DND-41 (cell line): ENCODE data around the gene SCNN1A.

ENCODE experiments used
- ATAC-seq: fragments of 200-7000 bp; cut with Tn5 transposase; 3 replicates; pipeline ENCODE4 v1.9.1; 2021; ENCODE audit warnings: low read depth; ENCODE audit not compliant: insufficient read depth
- DNase-seq: peaks from one replicate; pipeline ENCODE4 v3.0.0-alpha.2; 2020
- H2AFZ ChIP-seq: 2 replicates; pipeline ENCODE4 v1.6.0; 2012; ENCODE audit warnings: low read depth, low read length
- H3K27ac ChIP-seq: 2 replicates; pipeline ENCODE4 v1.5.1; 2012; ENCODE audit warnings: low read length, inconsistent platforms
- H3K27me3 ChIP-seq: fragments of 200-600 bp; sonication (generic); 2 replicates; pipeline ENCODE4 v1.6.0; 2012; ENCODE audit warnings: low read length, mild to moderate bottlenecking, inconsistent platforms; ENCODE audit not compliant: insufficient read depth, poor library complexity
- H3K36me3 ChIP-seq: 2 replicates; pipeline ENCODE4 v1.5.1; 2012; ENCODE audit warnings: low read length, inconsistent platforms; ENCODE audit not compliant: insufficient read depth
- H3K4me1 ChIP-seq: 2 replicates; pipeline ENCODE4 v1.5.1; 2012; ENCODE audit warnings: mild to moderate bottlenecking, low read length; ENCODE audit not compliant: insufficient read depth
- H3K4me2 ChIP-seq: 2 replicates; pipeline ENCODE4 v1.6.0; 2012; ENCODE audit warnings: mild to moderate bottlenecking, moderate library complexity, low read length, inconsistent platforms; ENCODE audit not compliant: insufficient read depth
- H3K4me3 ChIP-seq, 2 experiments: fragments of 200-600 bp in 1 of 2; shearing (Covaris generic) in 1 of 2; 2 replicates each; pipeline ENCODE4 v1.5.1; 2012 to 2016; ENCODE audit warnings: inconsistent platforms in 2 of 2, low read length in 2 of 2, mild to moderate bottlenecking in 2 of 2, low read depth in 1 of 2, moderate library complexity in 1 of 2
- H3K79me2 ChIP-seq: 2 replicates; pipeline ENCODE4 v1.6.0; 2012; ENCODE audit warnings: low read length, inconsistent platforms; ENCODE audit not compliant: insufficient read depth
- H3K9ac ChIP-seq: 2 replicates; pipeline ENCODE4 v1.6.0; 2012; ENCODE audit warnings: low read depth, mild to moderate bottlenecking, inconsistent platforms, low read length, moderate library complexity
- H3K9me3 ChIP-seq: 2 replicates; pipeline ENCODE4 v1.5.1; 2012; ENCODE audit warnings: low read length, moderate library complexity, mild to moderate bottlenecking, inconsistent platforms; ENCODE audit not compliant: insufficient read depth, severe bottlenecking
- H4K20me1 ChIP-seq: 2 replicates; pipeline ENCODE4 v1.6.0; 2012; ENCODE audit warnings: low read length; ENCODE audit not compliant: insufficient read depth
- EZH2 ChIP-seq: IDR thresholded peaks from 3 replicates; pipeline ENCODE4 v1.6.1; 2012; ENCODE audit warnings: borderline replicate concordance, low read depth, mild to moderate bottlenecking, moderate library complexity, low read length, inconsistent platforms; ENCODE audit not compliant: severe bottlenecking
- TF ChIP-seq, protein P1 (sequence below): IDR thresholded peaks from 2 replicates; pipeline ENCODE4 v1.5.1; 2012; ENCODE audit warnings: borderline replicate concordance, low read length, moderate library complexity, mild to moderate bottlenecking; ENCODE audit not compliant: poor library complexity, severe bottlenecking; ENCODE audit errors: extremely low read depth

SCNN1A gene

DNA sequence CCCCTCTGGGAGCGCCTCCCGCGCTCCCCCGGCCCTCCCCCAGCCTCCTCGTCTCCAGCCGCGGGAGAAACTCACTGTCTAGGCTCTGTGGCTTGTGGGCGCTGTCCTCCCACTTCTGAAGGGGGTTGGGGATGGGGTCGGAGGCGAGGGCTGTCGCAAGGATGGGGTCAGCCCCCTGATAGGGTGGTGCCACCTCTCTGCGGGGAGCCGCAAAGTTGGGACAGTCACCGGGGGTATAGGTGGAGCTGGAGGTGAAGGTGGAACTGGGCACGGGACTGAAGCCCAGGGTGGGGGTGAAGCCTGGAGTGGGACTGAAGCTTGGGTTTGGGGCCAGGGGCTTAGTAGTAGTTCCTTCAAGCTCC lies 45.7 kb downstream of the SCNN1A start:
- Histone ChIP-seq H3K4me2 (no peak overlapping the region), H4K20me1 (peaks cover 42% of the 10 kb centered on the region; the same call in 1 of the 2 replicates), H3K27ac (no peak overlapping the region), H3K9ac (no peak overlapping the region), H3K27me3 (no peaks in the 10 kb centered on the region), H3K4me1 (peaks cover 6% of the 10 kb centered on the region), H3K36me3 (peaks cover 70% of the 10 kb centered on the region), H3K9me3 (no peaks in the 10 kb centered on the region), H3K4me3 (no peak overlapping the region), H2AFZ (no peak overlapping the region), H3K79me2 (peaks cover 19% of the 10 kb centered on the region)
- TF ChIP-seq EZH2: no peak
- TF ChIP-seq, protein P1, sequence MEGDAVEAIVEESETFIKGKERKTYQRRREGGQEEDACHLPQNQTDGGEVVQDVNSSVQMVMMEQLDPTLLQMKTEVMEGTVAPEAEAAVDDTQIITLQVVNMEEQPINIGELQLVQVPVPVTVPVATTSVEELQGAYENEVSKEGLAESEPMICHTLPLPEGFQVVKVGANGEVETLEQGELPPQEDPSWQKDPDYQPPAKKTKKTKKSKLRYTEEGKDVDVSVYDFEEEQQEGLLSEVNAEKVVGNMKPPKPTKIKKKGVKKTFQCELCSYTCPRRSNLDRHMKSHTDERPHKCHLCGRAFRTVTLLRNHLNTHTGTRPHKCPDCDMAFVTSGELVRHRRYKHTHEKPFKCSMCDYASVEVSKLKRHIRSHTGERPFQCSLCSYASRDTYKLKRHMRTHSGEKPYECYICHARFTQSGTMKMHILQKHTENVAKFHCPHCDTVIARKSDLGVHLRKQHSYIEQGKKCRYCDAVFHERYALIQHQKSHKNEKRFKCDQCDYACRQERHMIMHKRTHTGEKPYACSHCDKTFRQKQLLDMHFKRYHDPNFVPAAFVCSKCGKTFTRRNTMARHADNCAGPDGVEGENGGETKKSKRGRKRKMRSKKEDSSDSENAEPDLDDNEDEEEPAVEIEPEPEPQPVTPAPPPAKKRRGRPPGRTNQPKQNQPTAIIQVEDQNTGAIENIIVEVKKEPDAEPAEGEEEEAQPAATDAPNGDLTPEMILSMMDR: no peak
- no peak for ATAC-seq
- no peak for DNase-seq

DNA sequence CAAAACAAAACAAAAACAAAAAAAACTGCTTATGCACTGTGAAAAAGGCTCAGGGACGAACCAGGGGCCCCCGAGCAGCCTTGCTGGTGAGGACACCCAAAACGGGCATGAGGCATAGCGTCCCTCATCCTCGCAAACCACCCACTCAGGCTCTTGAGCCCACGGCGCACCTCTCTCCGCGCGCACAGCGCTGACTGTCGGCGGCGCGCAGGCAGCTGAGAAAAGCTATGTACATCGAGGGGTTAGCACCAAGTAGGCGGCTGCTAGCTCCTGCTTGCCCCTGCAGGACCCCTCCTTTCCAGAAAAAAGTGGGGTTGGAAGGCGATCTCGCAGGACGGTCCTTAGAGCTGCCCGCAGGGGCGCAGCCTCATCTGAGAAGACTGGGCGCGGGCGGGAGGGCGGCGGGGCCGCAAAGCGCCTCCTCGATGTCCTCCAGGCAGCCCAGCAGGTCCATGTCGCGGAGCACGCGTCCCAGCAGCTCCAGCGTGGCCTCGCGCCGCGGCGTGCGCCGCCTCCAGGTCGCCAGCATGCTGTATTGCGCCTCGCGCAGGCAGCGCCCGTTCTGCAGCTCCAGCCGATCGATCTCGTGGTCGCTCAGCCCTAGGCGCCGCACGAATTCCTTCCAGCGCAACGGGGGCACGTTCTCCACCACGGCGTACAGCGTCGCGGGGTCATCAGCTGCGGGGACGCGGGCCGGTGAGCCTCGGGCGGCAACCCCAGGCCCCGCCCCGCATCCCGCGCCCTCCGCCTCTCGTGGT lies 46.2 kb downstream of the SCNN1A start:
- TF ChIP-seq, protein P1: no peak
- no peak for TF ChIP-seq EZH2
- peaks cover 36% of the 10 kb centered on the region; the same call in 1 of the 2 replicates for H4K20me1 ChIP-seq
- no peak for DNase-seq
- peaks cover 65% of the 10 kb centered on the region for H3K36me3 ChIP-seq
- H2AFZ ChIP-seq: no peak overlapping the region
- H3K27ac ChIP-seq: no peak overlapping the region
- no peak overlapping the region for H3K9ac ChIP-seq
- no peak overlapping the region for H3K4me2 ChIP-seq
- H3K27me3 ChIP-seq: no peaks in the 10 kb centered on the region
- H3K79me2 ChIP-seq: peaks cover 13% of the 10 kb centered on the region
- 0 out of 2 replicates have a peak, but pooled peaks cover 4% of the 10 kb centered on the region for H3K4me1 ChIP-seq
- no peak for ATAC-seq
- H3K4me3 ChIP-seq: no peak overlapping the region
- no peaks in the 10 kb centered on the region for H3K9me3 ChIP-seq

DNA sequence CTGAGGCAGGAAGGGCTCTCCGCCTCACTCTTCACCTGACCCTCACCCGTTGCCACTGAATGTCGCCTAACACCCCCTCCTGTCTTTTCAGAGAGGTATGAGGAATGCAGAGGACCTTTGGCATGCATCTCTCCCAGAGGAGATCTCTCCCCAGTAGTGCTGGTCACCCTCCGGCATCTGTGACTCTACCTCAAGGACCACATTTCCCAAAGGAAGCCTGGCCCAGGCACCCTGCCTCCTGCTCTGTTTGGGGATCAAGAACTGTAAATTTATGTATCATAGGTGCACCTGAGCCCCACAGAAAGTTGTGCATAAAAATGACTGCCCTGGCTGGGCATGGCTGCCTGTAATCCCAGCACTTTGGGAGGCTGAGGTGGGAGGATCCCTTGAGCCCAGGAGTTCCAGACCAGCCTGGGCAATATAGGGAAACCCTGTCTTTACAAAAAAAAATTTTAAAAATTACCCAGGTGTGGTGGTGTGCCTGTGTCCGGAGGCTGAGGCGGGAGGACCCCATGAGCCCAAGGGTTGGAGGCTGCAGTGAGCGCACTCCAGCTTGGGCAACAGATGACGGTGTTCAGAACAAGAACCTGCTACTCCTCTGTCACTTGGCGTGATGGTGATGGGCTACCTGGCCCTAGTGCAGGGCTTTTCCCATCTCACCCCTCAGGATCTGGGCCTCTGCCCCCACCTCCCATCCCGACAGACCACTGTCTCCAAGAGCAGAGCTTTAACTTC lies 47.2 kb downstream of the SCNN1A start:
- Histone ChIP-seq H3K27me3 (no peaks in the 10 kb centered on the region), H3K4me1 (0 out of 2 replicates have a peak, but pooled peaks cover 8% of the 10 kb centered on the region), H3K9me3 (no peaks in the 10 kb centered on the region), H3K27ac (no peak overlapping the region), H3K36me3 (peaks cover 55% of the 10 kb centered on the region), H3K4me3 (no peak overlapping the region), H3K4me2 (no peak overlapping the region), H4K20me1 (peaks cover 28% of the 10 kb centered on the region; the same call in 1 of the 2 replicates), H2AFZ (no peak overlapping the region), H3K79me2 (0 out of 2 replicates have a peak, but pooled peaks cover 5% of the 10 kb centered on the region), H3K9ac (no peak overlapping the region)
- ATAC-seq (no peak), DNase-seq (no peak)
- TF ChIP-seq, protein P1: no peak
- TF ChIP-seq EZH2: no peak
